GM04503 (cell line): Measurements from ENCODE around the gene SULT4A1.
"Not testable (repeated sequence)": the region's sequence is repeated elsewhere in the genome, so short reads cannot be mapped to it uniquely, and the experiment has no call there.

Source experiments
- DNase-seq: peaks from one replicate; pipeline ENCODE4 v3.0.0-alpha.2; 2012; ENCODE audit warnings: low read depth

The SULT4A1 gene

GRCh38 chr22:43862074-43862881 lies at the start of gene SULT4A1:
Gene SULT4A1, minus strand, starts transcription at chr22:43862513. Its CDS starts 131 bp downstream, at chr22:43862382.
- no peak for DNase-seq

GRCh38 chr22:43911351-43911750 lies 49.0 kb upstream of the SULT4A1 start:
- DNase-seq = no peak

GRCh38 chr22:43910178-43910695 lies 47.9 kb upstream of the SULT4A1 start:
- no peak for DNase-seq

GRCh38 chr22:43909708-43910107 lies 47.4 kb upstream of the SULT4A1 start:
- no peak for DNase-seq

- DNase-seq = no peak
Observed at GRCh38 chr22:43905681-43906080, 43.4 kb upstream of the SULT4A1 start.

- DNase-seq = not testable (repeated sequence)
Observed at GRCh38 chr22:43904412-43904811, 42.1 kb upstream of the SULT4A1 start.

- not testable (repeated sequence) for DNase-seq
Observed at GRCh38 chr22:43903033-43903432, 40.7 kb upstream of the SULT4A1 start.

- DNase-seq = peak; percentile 75
Observed at GRCh38 chr22:43901976-43902643, 39.8 kb upstream of the SULT4A1 start.

GRCh38 chr22:43900206-43900605 lies 37.9 kb upstream of the SULT4A1 start:
- DNase-seq = no peak

- no peak for DNase-seq
Observed at GRCh38 chr22:43897751-43898261, 35.5 kb upstream of the SULT4A1 start.

GRCh38 chr22:43895986-43896645 lies 33.8 kb upstream of the SULT4A1 start:
- no peak for DNase-seq

GRCh38 chr22:43894122-43894521 lies 31.8 kb upstream of the SULT4A1 start:
- no peak for DNase-seq

GRCh38 chr22:43893266-43893665 lies 31.0 kb upstream of the SULT4A1 start:
- DNase-seq = no peak

GRCh38 chr22:43892183-43892894 lies 30.0 kb upstream of the SULT4A1 start:
- no peak for DNase-seq

- DNase-seq = no peak
Observed at GRCh38 chr22:43891360-43892182, 29.3 kb upstream of the SULT4A1 start, which contains the start of gene PNPLA5. Gene PNPLA5, minus strand, starts transcription at chr22:43892013. Its CDS starts 133 bp downstream, at chr22:43891880.

- DNase-seq = no peak
Observed at GRCh38 chr22:43890901-43891331, 28.6 kb upstream of the SULT4A1 start.

GRCh38 chr22:43889860-43890253 lies 27.5 kb upstream of the SULT4A1 start:
- DNase-seq = no peak

GRCh38 chr22:43889201-43889859 lies 27.0 kb upstream of the SULT4A1 start:
- DNase-seq = no peak

GRCh38 chr22:43888740-43889139 lies 26.4 kb upstream of the SULT4A1 start:
- no peak for DNase-seq

- no peak for DNase-seq
Observed at GRCh38 chr22:43887391-43887790, 25.1 kb upstream of the SULT4A1 start.
